CD4-positive, CD25-positive, alpha-beta regulatory T cell (primary cell): ENCODE results near the gene EPPIN. TPM values are rescaled to one million over a fixed set of nuclear protein-coding genes. Genes with fewer than 3 reads are reported as not detected.
"Not testable (repeated sequence)": the region's sequence is repeated elsewhere in the genome, so short reads cannot be mapped to it uniquely, and the experiment has no call there.

ENCODE experiments used
- ATAC-seq, 2 donors: fragments of 150-1000 bp; cut with Tn5 transposase; one replicate each; pipeline ENCODE4 v1.10.0; 2021; ENCODE audit warnings: low read depth in 2 of 2, moderate number of reproducible peaks in 2 of 2, moderate library complexity in 1 of 2
- DNase-seq, 3 donors: peaks; one replicate each; pipeline versions ENCODE4 v3.0.0 to v3.0.0-alpha.2; 2012 to 2022; ENCODE audit warnings: mixed read lengths in 1 of 3
- H3K27ac ChIP-seq: one replicate; pipeline ENCODE4 v1.7.0; 2013; ENCODE audit warnings: mild to moderate bottlenecking, low read length; ENCODE audit not compliant: insufficient read depth, poor library complexity, severe bottlenecking
- H3K27me3 ChIP-seq: one replicate; pipeline ENCODE4 v1.7.0; 2013; ENCODE audit warnings: low read length; ENCODE audit not compliant: control insufficient read depth, insufficient read depth
- H3K36me3 ChIP-seq: one replicate; pipeline ENCODE4 v1.7.0; 2013; ENCODE audit warnings: mild to moderate bottlenecking, low read length, moderate library complexity; ENCODE audit not compliant: control insufficient read depth, insufficient read depth
- H3K4me1 ChIP-seq: 2 replicates; pipeline ENCODE4 v1.7.0; 2013; ENCODE audit warnings: mild to moderate bottlenecking, low read length; ENCODE audit not compliant: insufficient read depth, control insufficient read depth, poor library complexity, severe bottlenecking
- H3K4me3 ChIP-seq: one replicate; pipeline ENCODE4 v1.7.0; 2013; ENCODE audit warnings: low read depth, mild to moderate bottlenecking, low read length, moderate library complexity
- H3K9me3 ChIP-seq, 2 experiments: 1 replicate in 1 of 2; 2 replicates in 1 of 2; pipeline ENCODE4 v1.7.0; 2013; ENCODE audit warnings: low read length in 2 of 2, mild to moderate bottlenecking in 1 of 2, moderate library complexity in 1 of 2; ENCODE audit not compliant: control insufficient read depth in 2 of 2
- H3K27ac Mint-ChIP-seq, 3 donors: one replicate each; pipeline ENCODE4 v1.8.0; 2020 to 2022; ENCODE audit warnings: mild to moderate bottlenecking in 3 of 3, mixed read lengths in 3 of 3, moderate library complexity in 2 of 3
- H3K27me3 Mint-ChIP-seq: one replicate; pipeline ENCODE4 v1.8.0; 2022; ENCODE audit warnings: mild to moderate bottlenecking, mixed read lengths
- H3K36me3 Mint-ChIP-seq: one replicate; pipeline ENCODE4 v1.8.0; 2020; ENCODE audit warnings: mixed read lengths
- H3K4me1 Mint-ChIP-seq, 4 donors: one replicate each; pipeline ENCODE4 v1.8.0; 2020 to 2022; ENCODE audit warnings: mixed read lengths in 4 of 4, mild to moderate bottlenecking in 1 of 4
- H3K4me3 Mint-ChIP-seq, 4 donors: one replicate each; pipeline ENCODE4 v1.8.0; 2020 to 2022; ENCODE audit warnings: mild to moderate bottlenecking in 4 of 4, mixed read lengths in 4 of 4, moderate library complexity in 3 of 4
- H3K9me3 Mint-ChIP-seq, 7 donors: one replicate each; pipeline ENCODE4 v1.8.0; 2020 to 2022; ENCODE audit warnings: mixed read lengths in 7 of 7, mild to moderate bottlenecking in 3 of 7, moderate library complexity in 2 of 7
- polyA plus RNA-seq, 4 donors: library from polyadenylated mRNA; unstranded; fragments of 300-500 nt; fragmentation: Illumina TruSeq; gene quantifications; one replicate each; pipeline ENCODE4 v1.2.3, GENCODE V29; 2021
- total RNA-seq: library from RNA; stranded (reverse); gene quantifications from one replicate; pipeline ENCODE4 v1.2.3, GENCODE V29; 2022

Gene EPPIN
- total and polyA plus RNA-seq, 5 donors from 2014 or later = not detected

GRCh38 chr20:45583502-45583901 is 36.3 kb upstream of the EPPIN start:
- Histone ChIP-seq H3K36me3 (no peaks in the 10 kb centered on the region), H3K27me3 (peaks cover 9% of the 10 kb centered on the region), H3K4me3 (no peak overlapping the region), H3K27ac (no peak overlapping the region), H3K4me1 (no peaks in the 10 kb centered on the region), H3K9me3 (no peaks in the 10 kb centered on the region)
- Mint-ChIP-seq H3K9me3 (no peaks in the 10 kb centered on the region), H3K36me3 (no peaks in the 10 kb centered on the region), H3K27me3 (peaks cover 28% of the 10 kb centered on the region), H3K4me1 (no peaks in the 10 kb centered on the region), H3K27ac (no peak overlapping the region), H3K4me3 (no peak overlapping the region)
- no peak for DNase-seq
- ATAC-seq = no peak

DNA sequence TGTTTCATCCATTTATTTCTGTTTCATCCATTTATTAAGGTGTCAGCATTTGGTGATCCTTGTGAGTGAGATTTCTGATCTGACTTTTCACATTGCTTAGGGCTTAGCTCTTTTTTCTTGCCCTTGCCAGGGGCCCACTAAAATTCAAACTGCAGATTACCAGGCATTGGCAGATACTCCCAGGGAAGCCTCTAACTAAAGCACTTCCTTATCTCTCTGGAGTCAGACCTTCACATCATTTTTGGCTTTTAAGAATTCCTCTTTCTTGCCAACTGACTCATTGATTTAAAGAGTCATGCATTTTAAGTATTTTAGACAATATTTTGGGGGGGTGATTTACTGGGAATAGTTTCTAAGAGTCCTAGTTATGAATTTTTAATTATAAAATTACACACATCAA is 34.5 kb upstream of the EPPIN start:
- Histone ChIP-seq H3K4me1 (no peaks in the 10 kb centered on the region), H3K27me3 (peaks cover 11% of the 10 kb centered on the region)

DNA sequence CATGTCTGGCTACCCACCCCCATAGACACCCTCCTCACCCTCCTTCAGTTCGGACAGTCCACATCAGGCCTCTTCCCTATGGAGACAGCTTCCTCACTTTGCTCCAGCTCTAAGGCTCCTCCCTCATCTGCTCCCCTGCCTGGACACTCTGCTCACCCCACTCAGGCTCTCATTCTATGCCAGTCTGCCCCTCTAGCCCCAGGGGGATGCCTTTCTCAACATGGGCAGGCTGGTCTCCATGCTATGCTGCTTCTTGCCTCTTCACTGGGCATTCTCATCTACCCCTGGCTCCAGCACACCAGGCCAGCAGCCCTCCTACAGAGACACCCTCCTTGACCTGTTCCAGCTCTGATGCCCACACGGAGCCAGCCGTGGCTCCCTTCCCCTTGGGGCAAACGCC is 32.0 kb upstream of the EPPIN start, which contains the start of gene WFDC8:
TSS of gene WFDC8 (minus strand) at position 101 of the 400 bp plus-strand sequence. CDS start at position 64, 37 bp downstream.
- H3K27ac ChIP-seq = no peak within 1 kb of the TSS
- Mint-ChIP-seq H3K27me3 (peaks cover 40% of the 10 kb centered on the region), H3K36me3 (no peaks in the 10 kb centered on the region), H3K9me3 (no peaks in the 10 kb centered on the region), H3K4me3 (no peak within 1 kb of the TSS), H3K27ac (no peak within 1 kb of the TSS), H3K4me1 (no peaks in the 10 kb centered on the region)
- no peaks in the 10 kb centered on the region for H3K9me3 ChIP-seq
- ATAC-seq = no peak
- peaks cover 12% of the 10 kb centered on the region for H3K27me3 ChIP-seq
- no peaks in the 10 kb centered on the region for H3K36me3 ChIP-seq
- no peaks in the 10 kb centered on the region for H3K4me1 ChIP-seq
- H3K4me3 ChIP-seq = no peak within 1 kb of the TSS
- DNase-seq = no peak

More for the DNA sequence above, 34.5 kb upstream of the EPPIN start:
- no peak for ATAC-seq
- no peak overlapping the region for H3K4me3 ChIP-seq
- H3K9me3 Mint-ChIP-seq = no peaks in the 10 kb centered on the region
- H3K27ac Mint-ChIP-seq = no peak overlapping the region
- no peaks in the 10 kb centered on the region for H3K9me3 ChIP-seq
- no peaks in the 10 kb centered on the region for H3K36me3 ChIP-seq
- H3K4me3 Mint-ChIP-seq = no peak overlapping the region
- no peaks in the 10 kb centered on the region for H3K4me1 Mint-ChIP-seq
- no peaks in the 10 kb centered on the region for H3K36me3 Mint-ChIP-seq
- peaks cover 28% of the 10 kb centered on the region for H3K27me3 Mint-ChIP-seq
- H3K27ac ChIP-seq = no peak overlapping the region
- DNase-seq = no peak

GRCh38 chr20:45578231-45578630 is 31.0 kb upstream of the EPPIN start:
- Histone ChIP-seq H3K4me1 (no peaks in the 10 kb centered on the region), H3K27me3 (peaks cover 9% of the 10 kb centered on the region), H3K36me3 (no peaks in the 10 kb centered on the region), H3K9me3 (no peaks in the 10 kb centered on the region), H3K27ac (no peak overlapping the region), H3K4me3 (no peak overlapping the region)
- Mint-ChIP-seq H3K4me1 (no peaks in the 10 kb centered on the region), H3K4me3 (no peak overlapping the region), H3K36me3 (no peaks in the 10 kb centered on the region), H3K27ac (no peak overlapping the region), H3K27me3 (peaks cover 40% of the 10 kb centered on the region), H3K9me3 (no peaks in the 10 kb centered on the region)
- DNase-seq (no peak), ATAC-seq (no peak)

DNA sequence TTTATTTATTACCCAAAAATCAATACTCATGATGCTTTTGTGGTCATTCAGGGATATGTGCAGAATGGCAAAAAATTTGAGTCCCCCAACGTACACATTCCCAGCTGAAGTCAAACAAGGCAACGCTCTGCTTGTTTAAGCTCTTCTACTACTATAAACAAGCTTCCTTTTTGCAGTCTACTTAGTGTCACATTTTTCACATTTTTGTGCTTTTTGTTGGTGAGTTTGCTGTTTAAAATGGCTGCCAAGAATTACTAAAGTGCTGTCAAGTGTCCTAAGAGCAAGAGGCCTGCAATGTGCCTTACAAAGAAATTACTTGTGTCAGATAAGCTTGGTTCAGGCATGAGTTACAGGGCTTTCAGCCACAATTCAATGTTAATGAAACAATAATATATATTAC is 29.8 kb upstream of the EPPIN start:
- Mint-ChIP-seq H3K4me1 (no peaks in the 10 kb centered on the region), H3K27ac (no peak overlapping the region), H3K27me3 (peaks cover 45% of the 10 kb centered on the region), H3K9me3 (no peaks in the 10 kb centered on the region), H3K36me3 (no peaks in the 10 kb centered on the region), H3K4me3 (no peak overlapping the region)
- Histone ChIP-seq H3K27me3 (peaks cover 6% of the 10 kb centered on the region), H3K36me3 (no peaks in the 10 kb centered on the region), H3K4me3 (no peak overlapping the region), H3K27ac (no peak overlapping the region), H3K4me1 (no peaks in the 10 kb centered on the region), H3K9me3 (no peaks in the 10 kb centered on the region)
- no peak for ATAC-seq
- no peak for DNase-seq

DNA sequence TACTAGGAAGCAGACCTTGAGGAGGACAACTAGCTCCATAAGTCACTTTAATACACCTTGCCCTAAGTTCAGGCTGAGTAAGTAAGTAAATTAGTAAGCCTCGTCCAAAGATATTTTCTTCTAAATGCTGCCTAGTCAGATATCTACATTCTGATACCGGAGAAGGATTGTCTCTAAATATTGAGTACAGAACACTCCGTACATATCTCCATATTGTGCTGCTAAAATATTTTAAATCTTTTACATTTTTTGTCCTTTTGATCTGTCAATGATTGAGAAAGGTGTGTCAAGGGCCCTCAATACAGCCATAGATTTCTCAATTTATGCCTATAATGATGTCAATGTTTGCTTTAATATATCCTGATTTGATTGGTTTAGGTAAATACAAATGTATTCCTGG is 28.7 kb upstream of the EPPIN start:
- peaks cover 0 to 4% (median 0%) of the 10 kb centered on the region in 7 donors for H3K9me3 Mint-ChIP-seq
- no peaks in the 10 kb centered on the region for H3K4me1 ChIP-seq
- no peaks in the 10 kb centered on the region for H3K36me3 Mint-ChIP-seq
- no peak overlapping the region for H3K27ac Mint-ChIP-seq
- no peaks in the 10 kb centered on the region for H3K4me1 Mint-ChIP-seq
- no peak overlapping the region for H3K27ac ChIP-seq
- H3K4me3 Mint-ChIP-seq = no peak overlapping the region
- H3K27me3 Mint-ChIP-seq = peaks cover 44% of the 10 kb centered on the region
- H3K9me3 ChIP-seq = no peaks in the 10 kb centered on the region
- DNase-seq = no peak
- H3K4me3 ChIP-seq = no peak overlapping the region
- H3K36me3 ChIP-seq = no peaks in the 10 kb centered on the region
- no peak for ATAC-seq
- peaks cover 6% of the 10 kb centered on the region for H3K27me3 ChIP-seq

GRCh38 chr20:45569650-45570049 is 22.4 kb upstream of the EPPIN start:
- not testable (repeated sequence) for H3K4me3 Mint-ChIP-seq, H3K36me3 ChIP-seq, H3K9me3 Mint-ChIP-seq, H3K9me3 ChIP-seq, H3K27ac Mint-ChIP-seq, H3K27me3 ChIP-seq, H3K4me1 Mint-ChIP-seq, H3K4me3 ChIP-seq, ATAC-seq, H3K4me1 ChIP-seq, H3K27ac ChIP-seq, H3K36me3 Mint-ChIP-seq, DNase-seq
- H3K27me3 Mint-ChIP-seq = peaks cover 18% of the 10 kb centered on the region

DNA sequence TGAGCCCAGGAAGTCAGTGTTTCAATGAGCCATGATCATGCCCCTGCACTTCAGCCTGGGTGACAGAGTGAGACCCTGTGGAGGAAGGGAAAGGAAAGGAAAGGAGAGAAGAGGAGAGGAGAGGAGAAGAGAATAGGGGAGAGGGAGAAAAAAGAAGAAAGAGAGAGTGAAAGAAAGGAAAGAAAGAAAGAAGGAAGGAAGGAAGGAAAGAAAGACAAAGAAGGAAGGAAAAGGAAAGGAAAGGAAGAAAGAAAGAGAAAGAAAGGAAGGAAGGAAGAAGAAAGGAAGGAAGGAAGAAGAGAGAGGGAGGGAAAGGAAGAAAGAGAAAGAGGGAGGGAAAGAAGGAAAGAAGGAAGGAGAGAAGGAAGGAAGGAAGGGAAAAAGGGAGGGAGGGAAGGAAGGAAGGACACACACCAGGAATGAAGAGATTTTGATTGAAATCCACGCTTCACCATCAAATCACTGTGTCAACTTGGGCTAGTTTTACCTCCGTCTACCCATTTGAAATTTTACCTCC is 17.6 kb upstream of the EPPIN start:
- Mint-ChIP-seq H3K27me3 (peaks cover 28% of the 10 kb centered on the region), H3K4me1 (no peaks in the 10 kb centered on the region), H3K4me3 (no peak overlapping the region), H3K9me3 (peaks cover 0 to 4% (median 2%) of the 10 kb centered on the region in 7 donors), H3K36me3 (no peaks in the 10 kb centered on the region), H3K27ac (no peak overlapping the region)
- H3K27ac ChIP-seq = no peak overlapping the region
- DNase-seq = no peak
- no peak for ATAC-seq
- no peak overlapping the region for H3K4me3 ChIP-seq
- peaks cover 3% of the 10 kb centered on the region for H3K27me3 ChIP-seq
- no peaks in the 10 kb centered on the region for H3K36me3 ChIP-seq
- no peaks in the 10 kb centered on the region for H3K4me1 ChIP-seq
- H3K9me3 ChIP-seq = no peaks in the 10 kb centered on the region
